CD4-positive, alpha-beta T cell treated with Interleukin-12 subunit alpha and Interleukin-12 subunit beta, for 1 hour (primary cell): ENCODE results near the gene COG1.
A peak's percentile ranks its signal among the peaks of the same experiment; 100 is the strongest.

Source experiments
- DNase-seq: peaks from one replicate; pipeline ENCODE4 v3.0.0-alpha.2; 2020

The COG1 gene

DNA sequence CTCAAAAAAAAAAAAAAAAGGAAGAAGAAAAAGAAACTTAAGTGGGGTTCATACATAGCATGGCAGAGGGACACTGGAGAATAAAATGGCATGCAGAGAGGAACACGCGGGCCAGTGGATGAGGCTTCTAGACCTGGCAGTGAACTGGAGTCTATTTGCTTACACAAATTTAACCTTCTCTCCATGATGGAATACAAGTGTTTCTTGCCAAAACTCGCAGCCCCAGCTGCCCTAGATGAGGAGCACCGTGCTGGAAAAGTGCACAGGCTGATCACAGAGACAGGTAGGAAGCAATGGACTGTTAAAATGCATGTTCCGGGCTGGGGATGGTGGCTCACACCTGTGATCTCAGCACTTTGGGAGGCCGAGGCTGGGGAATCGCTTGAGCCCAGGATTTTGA is 18.7 kb upstream of the COG1 start:
- DNase-seq: no peak

DNA sequence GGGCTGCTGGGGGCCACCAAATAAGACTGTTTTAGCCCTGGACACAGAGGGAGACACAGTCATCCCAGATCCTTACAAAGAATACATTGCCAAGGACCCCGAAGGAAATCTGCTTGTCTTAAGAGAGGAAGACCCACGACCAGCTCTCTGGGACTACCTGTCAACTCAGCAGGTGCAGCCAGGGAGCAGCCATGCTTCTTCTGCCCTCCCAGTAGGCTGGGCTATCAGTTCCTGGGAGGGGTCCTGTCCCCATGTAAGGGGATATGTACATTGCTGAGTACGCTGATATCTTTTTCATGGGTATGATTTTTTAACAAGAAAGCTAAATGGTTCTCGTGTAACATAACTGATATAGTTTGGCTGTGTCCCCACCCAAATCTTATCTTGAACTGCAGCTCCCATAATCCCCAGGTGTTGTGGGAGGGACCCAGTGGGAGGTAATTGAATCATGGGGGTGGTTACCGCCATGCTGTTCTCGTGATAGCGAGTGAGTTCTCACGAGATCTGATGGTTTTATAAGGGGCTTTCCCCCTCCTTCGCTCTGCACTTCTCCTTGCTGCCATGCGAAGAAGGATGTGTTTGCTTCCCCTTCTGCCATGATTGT is 16.8 kb upstream of the COG1 start:
- no peak for DNase-seq

DNA sequence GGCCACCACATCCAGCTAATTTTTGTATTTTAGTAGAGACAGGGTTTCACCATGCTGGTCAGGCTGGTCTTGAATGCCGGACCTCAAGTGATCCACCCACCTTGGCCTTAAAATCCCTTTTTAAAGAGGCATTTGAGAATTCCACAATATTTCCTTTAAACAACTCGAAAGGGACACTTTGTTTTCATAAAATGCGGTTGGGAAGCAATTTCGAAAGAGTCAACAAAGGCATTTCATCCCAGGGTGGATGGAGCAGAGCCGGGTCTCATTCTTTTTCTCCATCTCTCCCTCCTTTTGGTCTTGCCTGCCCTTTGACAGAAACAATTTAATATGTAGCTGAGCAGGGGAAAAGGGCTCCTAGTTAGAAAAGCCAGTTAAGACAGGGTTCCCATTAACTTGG is 13.5 kb upstream of the COG1 start:
- no peak for DNase-seq

DNA sequence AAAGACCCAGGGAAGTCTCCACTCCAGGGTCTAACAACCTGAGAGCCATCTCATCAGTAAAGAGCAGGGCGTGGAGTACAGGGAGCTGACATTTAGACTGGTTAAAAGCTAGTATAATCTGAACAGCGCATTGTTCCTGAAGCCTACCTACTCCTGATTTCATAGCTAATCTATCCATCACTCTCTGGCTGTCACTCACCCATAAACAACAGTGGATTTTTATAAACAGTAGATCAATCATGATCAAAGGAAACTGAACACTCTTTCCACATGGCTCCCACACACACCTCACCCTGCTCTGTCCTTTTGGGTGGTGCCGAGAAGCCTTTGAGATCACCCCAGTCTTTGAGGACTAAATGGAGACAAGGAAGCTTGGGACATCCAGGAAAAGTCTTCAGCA is 13.0 kb upstream of the COG1 start:
- no peak for DNase-seq

DNA sequence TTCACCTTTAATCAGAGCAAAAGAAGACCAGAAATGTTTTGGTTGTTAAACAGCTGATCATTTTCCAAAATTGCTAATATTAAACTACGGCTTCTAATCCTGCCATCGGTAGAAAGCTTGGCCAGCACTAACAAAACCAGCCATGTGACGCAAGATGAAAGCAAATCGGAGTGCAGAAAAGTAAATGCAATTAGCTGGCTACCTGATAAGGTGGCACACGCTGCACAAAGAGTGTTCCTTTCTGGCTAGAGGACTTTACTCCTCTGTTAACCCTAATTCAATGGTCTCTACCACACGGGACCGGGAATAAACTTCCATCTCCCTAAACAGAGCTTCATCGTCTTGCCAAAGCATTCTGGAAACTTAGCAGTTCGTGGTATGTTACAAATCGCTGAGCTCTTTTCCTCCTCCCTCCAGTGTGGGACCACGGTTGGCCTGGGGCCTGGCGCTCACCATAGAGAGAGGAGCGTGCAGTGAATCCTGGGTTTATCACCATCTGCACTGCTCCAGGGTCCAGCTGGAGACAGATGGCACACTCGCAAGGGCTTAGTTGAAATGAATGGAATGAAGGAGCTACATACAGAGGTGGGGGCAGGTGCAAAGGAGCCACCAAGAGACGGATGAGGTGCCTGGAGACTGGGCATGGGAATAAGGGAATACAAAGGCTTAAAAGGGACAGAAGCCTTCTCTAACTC is 10.1 kb upstream of the COG1 start:
- no peak for DNase-seq

DNA sequence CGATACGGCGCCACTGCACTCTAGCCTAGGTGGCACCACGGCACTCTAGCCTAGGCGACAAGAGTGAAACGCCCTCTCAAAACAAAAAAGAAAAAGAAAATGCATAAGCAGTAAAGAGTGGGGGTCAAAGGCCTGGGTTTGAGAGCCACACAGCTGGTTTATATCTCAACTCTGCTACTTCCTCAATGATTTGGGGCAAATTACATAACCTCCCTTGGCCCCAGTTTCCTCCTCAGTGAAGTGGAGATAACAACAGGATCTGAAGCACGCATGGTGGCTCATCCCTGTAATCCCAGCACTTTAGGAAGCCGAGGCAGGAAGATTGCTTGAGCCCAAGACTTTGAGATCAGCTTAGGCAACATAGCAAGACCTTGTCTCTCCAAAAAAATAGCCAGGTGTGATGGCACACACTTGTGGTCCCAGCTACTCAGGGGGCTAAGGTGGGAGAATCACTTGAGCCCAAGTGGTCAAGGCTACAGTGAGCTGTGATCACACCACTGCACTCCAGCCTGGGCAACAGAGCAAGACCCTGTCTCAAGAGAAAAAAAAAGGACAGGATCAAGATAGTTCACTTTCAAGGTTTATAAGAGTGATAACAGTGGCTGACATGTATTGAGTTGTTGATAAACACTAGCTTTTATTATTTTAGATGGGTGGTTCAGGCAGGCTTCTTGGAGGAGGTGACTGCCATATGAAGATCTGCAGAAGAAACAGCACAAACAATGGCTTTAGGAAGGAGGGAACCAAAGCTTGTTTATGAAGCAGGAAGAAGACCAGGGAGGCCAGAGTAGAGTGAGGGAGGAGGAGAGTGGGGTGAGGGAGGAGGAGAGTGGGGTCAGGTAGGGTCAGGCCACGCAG is 8.5 kb upstream of the COG1 start:
- no peak for DNase-seq

DNA sequence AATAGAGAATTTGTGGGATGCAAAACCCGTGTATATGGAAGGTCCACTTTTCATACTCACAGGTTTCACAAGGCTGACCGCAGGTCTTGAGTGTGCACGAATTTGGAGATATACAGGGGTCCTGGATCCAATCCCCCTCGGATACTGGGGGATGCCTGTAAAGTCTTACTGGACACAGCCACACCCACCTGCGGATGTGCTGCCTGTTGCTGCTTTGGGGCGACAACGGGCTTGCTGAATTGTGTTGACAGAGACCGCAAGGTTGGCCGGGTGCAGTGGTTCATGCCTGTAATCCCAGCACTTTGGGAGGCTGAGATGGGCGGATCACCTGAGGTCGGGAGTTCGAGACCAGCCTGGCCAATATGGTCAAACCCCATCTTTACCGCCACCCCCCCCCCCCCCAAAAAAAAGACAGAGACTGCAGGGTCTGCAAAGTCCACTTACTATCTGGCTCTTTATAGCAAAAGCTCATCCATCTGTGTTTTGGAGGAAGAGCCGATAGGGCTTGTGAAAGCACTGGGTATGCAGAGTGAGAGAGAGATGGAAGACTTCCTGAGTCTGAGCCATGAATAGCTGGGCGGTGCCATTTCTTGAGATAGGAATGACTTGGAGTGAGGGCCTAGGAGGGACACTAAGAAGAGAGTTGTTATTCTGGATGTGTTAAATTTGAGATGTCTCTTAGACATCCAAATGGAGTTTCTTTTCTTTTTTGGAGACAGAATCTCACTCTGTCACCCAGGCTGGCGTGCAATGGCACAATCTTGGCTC is 6.4 kb upstream of the COG1 start:
- DNase-seq: no peak

DNA sequence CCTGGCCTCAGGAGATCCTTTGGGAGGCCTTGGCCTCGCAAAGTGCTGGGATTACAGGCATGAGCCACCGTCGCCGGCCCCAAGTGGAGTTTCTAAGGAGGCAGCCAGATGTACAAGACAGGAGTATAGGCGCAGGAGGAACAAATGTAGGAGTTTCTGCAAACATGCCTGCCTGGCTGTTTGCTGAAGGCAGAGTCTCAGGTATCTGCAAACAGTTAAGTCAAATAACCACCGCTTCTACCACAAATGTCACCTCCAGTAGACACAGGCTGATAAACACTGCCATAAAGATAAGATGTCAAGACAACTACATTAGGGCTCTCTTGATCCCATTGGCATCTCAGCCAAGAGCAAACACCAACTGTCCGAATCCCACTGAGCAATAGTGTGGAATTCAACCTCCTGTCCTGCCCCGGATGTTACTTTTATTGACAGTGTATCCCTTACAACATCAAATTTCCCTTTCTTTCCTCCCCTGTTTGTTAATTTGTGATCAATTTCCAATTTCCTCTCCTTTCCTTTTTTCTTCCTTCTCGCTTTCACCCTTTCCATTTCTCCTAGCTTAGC is 5.6 kb upstream of the COG1 start:
- DNase-seq: no peak

DNA sequence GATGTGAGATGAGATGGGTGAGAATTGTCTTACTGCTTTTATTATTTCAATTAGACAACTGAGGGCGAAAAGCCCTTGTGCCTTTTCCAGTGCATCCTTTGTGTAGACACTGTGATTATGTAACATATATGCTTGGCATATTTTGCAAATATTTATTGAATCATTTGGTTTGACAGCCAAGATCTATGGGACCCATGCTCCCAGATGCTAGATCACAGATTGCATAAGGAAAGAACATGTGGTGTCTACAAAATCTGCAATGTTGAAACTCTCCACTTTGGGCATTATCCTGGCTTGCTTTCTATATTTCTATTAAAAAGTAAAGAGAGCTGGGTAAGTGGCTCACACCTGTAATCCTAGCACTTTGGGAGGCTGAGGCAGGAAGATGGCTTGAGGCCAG is 4.8 kb upstream of the COG1 start:
- no peak for DNase-seq

DNA sequence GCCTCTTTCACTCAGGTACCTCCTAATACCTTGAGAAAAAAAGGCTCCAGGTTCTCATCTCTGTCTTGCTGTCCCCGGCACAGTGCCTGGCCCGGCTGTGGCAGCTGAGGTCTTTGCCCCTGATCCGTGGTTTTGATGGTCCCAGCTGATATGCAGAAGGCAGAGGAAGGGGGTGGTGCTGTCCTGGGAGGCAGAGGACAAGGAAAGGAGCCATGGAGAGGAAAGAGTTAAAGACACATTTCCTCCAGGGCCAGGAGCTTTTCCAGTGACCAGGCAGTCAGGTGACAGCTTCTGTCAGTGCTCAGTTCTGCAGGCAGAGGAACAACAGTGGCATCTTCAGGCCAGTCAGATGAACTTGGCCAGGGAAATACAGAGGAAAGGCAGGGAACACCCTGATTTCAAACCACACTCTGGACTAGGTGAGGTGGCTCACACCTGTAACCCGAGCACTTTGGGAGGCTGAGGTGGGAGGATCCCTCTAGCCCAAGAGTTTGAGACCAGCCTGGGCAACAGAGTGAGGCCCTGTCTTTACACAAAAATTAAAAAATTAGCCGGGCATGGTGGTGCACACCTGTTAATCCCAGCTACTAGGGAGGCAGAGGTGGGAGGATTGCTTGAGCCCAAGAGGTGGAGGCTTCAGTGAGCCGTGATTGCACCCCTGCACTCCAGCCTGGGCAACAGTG is 3.3 kb upstream of the COG1 start:
- DNase-seq: no peak

DNA sequence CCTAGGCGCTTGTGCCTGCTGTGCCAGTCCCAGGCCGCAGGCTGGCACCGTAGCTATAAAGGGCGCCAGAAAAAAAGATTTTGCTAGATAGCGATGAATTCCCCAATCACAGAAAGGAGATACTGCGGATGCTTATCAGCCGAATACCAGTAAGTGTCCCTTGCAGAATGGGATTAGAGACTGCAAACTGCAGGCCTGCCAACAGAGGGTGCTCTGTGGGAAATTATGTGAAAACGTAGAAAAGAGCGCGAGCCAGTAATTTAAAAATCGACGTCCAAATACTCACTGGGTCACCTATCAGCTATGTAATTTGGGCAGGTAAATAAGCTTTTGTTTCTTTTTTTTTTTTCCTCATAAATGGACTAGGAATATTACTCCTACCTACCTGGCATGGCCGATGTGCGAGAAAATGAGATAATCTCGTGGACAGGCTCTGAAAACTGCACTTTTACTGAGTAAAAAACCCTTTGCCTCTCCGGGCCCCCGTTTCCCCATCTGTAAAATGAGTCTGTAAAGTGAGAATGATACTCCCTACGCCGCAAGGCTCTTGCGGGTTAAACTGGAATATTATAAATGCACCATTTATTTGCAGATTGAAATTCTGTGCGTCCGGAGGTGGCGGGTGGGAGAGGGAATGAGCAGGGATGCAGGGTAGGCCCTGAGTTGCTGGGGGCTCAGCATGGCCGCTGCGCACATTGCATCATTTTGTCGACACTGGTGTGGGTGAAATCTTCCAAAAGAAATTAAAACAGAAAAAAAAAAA is 1.2 kb upstream of the COG1 start:
- peak; percentile 75 for DNase-seq

DNA sequence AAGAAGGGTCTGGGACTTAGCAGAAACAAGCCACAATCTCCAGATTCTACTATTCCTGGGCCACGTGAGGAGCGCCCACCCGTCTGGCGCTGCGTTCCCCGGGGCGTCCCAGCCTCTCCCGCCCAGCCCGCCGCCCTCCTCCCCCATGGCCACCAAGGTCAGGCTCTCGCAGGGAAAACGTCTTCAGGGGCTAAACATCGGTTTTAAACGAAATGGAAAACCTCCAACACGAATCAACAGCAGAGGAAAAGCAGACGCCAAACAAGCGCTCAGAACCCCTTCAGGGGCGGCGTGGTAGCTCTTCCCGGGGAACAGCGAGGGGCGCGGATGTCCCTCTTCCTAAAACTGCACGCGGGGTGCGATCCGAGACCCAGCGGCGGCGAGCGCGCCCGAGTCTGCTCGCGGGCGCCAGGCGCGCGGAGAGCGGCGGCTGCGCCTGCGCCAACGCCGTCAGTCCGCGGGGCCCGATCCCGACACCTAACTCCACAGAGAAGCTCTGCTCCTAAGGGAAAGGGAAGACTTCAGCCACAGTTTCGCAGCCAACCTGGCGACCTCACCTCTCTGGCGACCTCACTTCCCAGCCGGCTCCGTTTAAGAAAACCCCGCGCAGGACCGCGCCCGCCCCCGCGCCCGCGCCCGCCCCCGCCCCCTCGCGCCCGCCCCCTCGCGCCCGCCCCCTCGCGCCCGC is 505 bp upstream of the COG1 start:
- DNase-seq: no peak

DNA sequence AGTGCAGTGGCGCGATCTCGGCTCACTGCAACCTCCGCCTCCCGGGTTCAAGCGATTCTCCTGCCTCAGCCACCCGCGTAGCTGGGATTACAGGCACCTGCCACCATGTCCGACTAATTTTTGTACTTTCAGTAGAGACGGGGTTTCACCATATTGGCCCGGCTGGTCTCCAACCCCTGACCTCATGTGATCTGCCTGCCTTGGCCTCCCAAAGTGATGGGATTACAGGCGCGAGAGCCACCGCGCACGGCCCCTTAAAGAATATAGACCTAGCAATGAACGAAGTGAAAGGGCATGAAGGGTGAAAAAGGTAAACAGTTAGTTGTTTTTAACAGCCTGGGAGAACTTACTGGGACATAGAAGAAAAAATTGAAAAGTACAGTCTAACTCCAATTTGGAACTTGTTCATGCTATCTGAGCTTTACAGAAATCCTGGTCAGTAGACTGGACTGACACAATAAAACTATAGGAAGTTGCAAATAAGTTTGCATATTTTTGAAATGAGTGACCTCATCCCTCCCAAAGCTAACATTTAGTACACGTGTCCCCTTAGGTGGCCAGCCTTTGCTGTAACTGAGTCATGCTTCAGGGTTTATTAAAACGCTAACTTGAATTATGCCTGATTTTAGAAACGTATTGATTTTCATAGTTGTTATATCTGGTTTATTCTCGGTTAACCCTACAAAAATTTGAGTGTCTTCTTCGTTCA is 1.8 kb downstream of the COG1 start:
- no peak for DNase-seq

DNA sequence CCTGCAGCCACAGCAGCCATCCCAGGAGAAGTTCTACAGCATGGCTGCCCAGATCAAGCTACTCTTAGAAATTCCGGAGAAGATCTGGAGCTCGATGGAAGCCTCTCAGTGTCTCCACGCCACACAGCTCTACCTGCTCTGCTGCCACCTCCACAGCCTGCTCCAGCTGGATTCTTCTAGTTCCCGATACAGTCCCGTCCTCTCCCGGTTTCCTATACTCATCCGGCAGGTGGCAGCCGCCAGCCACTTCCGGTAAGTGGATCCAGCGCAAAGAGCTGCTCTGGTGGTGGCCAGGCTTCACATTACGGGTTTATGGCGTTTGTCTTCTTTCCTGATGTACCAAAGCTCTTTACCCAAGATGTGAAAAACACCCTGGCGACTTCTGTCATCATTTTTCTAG is 3.6 kb downstream of the COG1 start:
- DNase-seq: no peak

DNA sequence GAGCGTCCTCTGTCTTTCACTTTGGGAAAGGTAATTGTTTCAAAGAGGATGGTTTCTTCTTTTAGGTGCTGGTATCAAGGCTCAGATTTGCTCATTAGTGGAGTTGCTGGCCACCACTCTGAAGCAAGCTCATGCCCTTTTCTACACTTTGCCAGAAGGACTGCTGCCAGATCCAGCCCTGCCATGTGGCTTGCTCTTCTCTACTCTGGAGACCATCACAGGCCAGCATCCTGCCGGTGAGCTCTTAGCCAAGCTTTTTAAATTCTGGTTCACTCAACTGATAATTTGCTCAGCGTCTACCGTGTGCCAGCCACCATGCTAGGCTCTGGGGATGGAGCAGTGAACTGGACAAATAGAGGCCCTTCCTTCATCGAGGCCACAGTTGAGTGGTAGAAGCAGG is 4.3 kb downstream of the COG1 start:
- DNase-seq: no peak

DNA sequence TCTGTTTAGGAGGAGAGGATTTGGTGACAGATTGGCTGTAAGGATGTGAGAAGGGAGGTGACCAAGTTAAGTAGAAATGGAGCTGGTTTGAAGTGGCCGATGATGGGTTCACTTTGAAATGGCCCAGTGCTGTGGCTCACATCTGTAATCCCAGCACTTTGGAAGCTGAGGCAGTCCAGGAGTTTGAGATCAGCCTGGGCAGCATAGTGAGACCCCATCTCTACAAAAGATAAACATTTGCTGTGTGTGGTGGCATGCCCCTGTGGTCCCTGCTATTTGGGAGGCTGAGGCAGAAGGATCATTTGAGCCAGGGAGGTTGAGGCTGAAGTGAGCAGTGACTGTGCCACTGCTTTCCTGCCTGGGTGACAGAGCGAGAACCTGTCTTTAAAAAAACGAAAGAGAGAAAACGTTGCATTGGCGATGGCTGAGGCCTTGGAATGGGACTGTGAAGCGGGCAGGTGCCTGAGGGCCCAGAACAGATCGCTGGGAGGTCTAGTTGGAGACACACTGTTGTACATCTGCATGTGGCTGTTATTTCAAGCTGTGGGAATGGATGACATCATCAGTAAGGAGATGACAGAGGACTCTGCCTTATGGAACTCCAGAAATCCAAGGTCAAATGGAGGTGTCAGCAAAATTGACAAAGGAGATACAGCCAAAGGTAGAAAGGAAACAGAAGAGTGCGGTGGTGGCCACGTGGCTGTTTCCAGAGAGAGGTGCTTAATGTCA is 5.5 kb downstream of the COG1 start:
- no peak for DNase-seq

DNA sequence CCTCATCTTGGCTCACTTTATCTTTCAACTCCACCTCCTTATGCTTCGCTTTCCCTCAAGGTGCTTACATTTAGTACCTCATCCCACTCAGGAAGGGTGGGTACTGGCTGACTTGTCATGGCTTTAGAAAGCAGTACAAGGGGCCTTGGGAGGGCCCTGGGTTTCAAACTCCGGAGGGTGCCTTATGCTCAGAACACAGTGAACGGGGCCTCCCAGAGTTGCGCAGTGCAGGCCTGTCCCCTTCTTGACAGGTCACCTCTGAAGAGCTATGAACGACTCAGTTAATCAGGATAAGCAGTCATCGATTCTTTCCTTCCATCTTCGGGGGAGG is 6.0 kb downstream of the COG1 start:
- no peak for DNase-seq

DNA sequence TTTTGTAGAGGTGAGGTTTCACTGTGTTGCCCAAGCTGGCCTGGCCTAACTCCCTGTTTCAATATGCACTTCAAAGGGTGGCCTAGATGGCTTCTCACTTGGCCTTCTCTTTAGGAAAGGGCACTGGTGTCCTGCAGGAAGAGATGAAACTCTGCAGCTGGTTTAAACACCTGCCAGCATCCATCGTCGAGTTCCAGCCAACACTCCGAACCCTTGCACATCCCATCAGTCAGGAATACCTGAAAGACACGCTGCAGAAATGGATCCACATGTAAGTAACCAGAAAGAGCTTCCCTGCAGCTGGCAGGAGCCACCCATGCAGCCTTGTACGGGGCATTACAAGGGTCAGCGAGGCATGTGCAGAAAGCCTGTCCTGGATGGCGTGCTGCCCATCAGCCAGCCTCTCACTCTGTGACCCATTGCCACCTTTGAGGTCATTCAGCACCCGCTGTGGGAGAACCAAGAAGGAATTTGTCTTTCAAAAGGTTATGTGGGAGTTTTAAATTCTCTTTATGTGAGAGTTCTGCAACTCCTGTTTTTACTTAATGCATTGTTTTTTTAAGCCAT is 7.0 kb downstream of the COG1 start:
- DNase-seq: no peak

DNA sequence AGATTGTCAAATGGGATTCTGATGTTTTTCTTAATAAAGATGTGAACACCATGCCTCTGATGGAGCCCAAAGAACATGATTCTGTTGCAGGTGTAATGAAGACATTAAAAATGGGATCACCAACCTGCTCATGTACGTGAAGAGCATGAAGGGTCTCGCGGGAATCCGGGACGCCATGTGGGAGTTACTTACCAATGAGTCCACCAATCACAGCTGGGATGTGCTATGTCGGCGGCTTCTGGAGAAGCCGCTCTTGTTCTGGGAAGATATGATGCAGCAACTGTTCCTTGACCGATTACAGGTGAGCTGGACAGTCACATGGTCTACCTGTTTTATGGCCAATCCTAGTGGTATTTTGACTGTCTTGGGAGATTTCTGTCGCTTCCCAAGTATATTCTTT is 7.6 kb downstream of the COG1 start:
- DNase-seq: no peak
